DMS53 treated with DMSO at 0.1 percent for 48 hours (cell line): ENCODE measurements around the gene KIF26B.

Experiments used
- DNase-seq: peaks from one replicate; lab custom pipeline; 2025; ENCODE audit not compliant: unreplicated experiment; lab: John Stamatoyannopoulos, UW

Gene KIF26B

GRCh38 chr1:245544236-245544635 lies 389.5 kb downstream of the KIF26B start:
- DNase-seq = no peak

- DNase-seq = no peak
These were observed 392.1 kb downstream of the KIF26B start for GRCh38 chr1:245546875-245547274.

DNA sequence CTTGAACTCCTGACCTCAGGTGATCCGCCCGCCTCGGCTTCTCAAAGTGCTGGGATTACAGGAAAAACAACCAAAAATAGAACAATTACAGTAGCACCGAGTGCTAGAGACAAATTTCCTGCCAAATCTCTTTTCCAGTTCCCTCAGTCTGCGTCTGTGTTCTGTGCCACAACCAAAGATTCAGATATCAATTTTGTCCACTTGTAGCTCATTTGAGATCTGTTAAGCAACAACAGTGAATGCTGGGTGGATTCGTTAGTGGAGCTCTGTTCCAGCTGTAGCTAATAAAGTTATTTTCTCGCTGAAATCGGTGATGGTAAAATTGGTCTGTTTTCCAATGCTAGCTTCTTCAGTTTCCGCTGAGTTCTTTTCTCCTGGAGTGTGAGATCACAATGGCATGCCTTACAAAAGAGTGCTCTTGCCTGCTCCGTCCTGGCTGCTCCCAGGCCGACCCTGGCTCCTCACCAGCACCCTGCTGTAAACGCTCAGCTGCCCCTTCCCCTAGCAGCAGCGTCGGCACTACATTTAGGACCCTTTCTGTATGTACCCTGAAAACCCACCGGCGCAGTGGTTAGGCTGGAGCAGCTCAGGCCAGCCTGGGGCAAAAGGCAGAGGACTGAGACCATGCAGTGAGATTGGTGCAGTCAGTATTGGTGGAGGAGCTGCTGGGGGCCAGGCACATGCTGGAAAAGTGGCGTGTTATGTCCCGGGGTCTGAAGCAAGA lies 395.4 kb downstream of the KIF26B start:
- no peak for DNase-seq

- DNase-seq = no peak
These were observed 395.9 kb downstream of the KIF26B start for GRCh38 chr1:245550720-245551043.

- no peak for DNase-seq
These were observed 396.8 kb downstream of the KIF26B start for GRCh38 chr1:245551536-245551935.

DNA sequence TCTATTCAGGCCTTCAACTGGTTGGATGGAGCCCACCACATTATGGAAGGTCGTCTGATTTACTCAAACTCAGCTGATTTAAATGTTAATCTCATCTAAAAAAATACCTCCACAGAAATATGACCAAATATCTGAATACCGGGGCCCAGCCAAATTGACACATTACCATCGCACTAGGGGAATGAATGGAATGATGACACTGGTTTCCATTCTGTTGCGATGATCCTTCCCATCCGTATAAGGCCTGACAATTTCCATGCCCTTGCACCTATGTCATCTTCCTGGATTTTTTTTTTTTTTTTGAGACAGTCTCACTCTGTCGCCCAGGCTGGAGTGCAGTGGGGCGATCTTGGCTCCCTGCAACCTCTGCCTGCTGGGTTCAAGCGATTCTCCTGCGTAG lies 397.5 kb downstream of the KIF26B start:
- DNase-seq = no peak

GRCh38 chr1:245556057-245556456 lies 401.3 kb downstream of the KIF26B start:
- no peak for DNase-seq

DNA sequence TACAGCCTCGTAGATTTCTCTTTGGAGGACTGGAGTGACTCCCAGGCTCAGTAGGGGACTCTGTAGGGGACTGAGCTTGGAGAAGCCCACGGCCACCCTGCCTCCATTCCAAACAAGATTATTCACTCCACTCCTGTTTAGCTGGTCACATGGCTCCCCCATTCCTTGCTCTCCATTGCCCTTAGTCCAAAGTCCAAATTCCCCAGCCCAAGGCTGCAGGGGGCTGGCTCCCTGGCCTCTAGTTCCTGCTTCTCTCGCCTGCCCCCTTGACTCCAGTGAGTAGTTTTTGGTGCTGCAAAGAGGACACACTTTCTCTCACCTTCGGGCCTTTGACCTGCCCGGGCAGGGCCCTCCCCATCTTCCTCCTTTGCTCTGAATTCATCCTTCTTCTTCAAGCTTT lies 403.3 kb downstream of the KIF26B start:
- no peak for DNase-seq

DNA sequence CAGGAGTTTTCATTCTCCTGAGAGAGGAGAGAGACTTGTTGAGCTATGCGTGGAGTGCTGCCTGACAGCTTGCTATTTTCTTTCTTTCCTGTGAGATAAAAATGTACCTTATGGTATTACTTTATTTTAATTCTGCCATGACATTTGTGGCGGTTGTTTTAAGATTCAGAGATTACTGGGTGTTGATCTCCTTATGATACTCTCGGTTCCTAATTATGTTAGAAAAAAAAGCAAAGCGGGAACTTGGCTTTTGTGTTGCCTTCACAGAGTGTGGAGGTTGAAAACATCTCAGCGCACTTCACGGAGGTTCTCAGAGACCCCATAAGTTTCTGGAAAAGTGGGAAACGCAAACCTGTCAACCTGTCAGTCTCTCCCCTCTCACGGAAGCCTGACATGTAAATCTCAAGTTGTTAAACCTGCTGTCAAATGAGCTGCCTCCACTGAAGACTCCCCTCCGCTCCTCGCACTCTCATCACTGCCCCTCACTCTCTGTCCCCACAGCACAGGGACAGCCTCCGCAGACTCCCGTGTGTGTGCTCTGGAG lies 405.6 kb downstream of the KIF26B start:
- no peak for DNase-seq

GRCh38 chr1:245561665-245562234 lies 407.0 kb downstream of the KIF26B start:
- DNase-seq = no peak

- DNase-seq = no peak
These were observed 411.3 kb downstream of the KIF26B start for GRCh38 chr1:245566134-245566533.

DNA sequence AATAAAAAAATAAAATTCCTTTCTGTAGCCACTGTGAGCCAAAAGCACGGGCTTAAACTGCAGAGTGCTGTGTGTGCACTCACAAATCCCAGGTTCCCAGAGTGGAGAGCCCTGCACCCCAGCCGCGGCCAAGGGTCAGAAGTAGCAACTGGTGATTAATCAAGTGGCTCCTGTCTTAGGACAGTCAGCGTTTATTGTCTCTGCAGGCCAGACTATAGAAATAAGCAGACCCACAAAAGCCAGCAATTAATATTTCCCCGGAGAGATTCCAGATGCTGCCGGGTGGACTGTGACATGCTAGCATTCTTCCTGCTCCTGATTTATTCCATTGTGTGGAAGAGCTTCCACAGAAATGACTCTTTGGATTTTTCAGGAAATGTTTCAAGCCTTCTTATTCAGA lies 412.2 kb downstream of the KIF26B start:
- no peak for DNase-seq

DNA sequence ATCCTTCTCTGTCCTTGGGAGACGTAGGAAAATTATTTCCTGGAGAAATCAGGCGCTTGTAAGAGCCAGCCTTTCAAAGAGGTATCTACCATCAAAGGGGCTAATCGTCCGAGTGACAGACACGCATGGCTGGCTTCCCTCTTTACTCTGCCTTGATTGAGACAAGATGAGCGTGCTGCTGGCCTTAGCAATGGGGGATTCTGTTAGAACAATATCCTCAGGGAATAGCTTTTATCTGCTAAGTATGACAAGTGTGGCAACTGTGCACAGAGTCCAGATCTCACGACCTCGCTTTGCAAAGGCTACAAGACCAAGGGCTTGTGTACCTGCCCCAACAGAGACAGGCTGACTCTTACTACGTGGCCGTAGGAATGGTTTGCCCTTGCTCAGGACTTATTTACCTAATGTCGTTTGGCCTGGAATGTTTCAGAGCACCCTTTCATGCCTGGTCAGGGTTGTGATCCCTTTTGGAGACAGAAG lies 417.1 kb downstream of the KIF26B start:
- no peak for DNase-seq

GRCh38 chr1:245572709-245573108 lies 417.9 kb downstream of the KIF26B start:
- DNase-seq = no peak

GRCh38 chr1:245575710-245576109 lies 420.9 kb downstream of the KIF26B start:
- no peak for DNase-seq

DNA sequence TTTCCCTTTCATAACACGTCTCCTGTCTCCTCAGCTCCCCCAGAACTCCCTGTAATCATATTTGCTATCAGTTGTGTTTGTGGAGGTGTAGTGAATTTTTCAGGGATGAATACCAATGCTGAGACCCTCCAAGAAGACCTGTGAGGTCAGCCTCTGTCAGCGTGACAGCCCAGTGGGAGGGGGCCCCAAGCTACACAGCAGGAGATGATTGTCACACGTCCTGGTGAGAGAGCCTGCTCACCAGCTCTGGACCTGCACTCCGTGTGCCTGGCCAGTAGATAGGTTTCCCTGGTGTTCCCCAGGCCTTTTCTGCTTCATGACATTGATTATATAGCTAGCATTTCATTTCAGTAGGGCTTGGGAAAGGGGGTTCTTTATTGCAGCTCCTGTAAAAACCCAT lies 421.5 kb downstream of the KIF26B start:
- DNase-seq = no peak

- no peak for DNase-seq
These were observed 422.7 kb downstream of the KIF26B start for GRCh38 chr1:245577191-245578157.

DNA sequence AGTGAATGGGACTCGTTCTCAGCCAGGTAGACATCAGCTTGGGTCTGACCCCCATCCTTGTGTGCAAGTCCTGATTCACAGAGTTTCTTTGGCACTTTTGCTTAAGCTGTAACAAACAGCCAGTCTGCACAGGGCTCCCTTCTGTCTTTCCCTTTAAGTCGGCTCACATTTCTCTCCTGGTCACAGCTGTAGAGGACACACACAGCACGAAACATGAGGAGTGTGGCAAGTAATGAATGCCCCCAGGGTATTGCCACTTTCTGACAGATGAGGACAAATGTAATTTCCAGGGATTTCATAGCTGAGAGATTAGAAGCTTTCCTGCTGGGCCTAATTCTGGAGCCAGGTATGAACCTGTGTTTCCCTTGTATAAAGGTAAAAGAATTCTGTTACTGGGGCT lies 423.5 kb downstream of the KIF26B start:
- DNase-seq = no peak

DNA sequence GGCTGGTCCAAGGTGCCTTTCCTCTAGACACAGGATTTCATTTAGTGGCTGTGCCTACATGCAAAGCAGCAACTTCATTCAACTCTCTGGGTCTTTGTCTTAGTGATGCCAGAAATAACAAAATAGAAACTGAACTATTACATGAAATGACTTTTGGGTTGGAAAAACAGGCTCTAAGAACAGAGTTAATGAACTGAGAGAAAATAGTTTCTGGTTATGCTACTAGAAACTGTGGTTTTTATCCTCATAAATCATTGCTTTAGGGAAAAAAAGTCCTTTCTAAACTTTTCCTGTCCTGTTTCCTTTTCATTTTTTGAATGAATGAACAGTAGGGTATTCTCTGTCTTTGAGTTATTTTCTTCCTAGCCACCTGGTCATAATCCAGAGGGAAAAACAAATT lies 424.0 kb downstream of the KIF26B start:
- no peak for DNase-seq

GRCh38 chr1:245579881-245580280 lies 425.1 kb downstream of the KIF26B start:
- DNase-seq = no peak

- no peak for DNase-seq
These were observed 425.9 kb downstream of the KIF26B start for GRCh38 chr1:245580651-245581050.

GRCh38 chr1:245582026-245582425 lies 427.2 kb downstream of the KIF26B start:
- no peak for DNase-seq
